Measurements from ENCODE around the gene PDIA6.
"Not testable (repeated sequence)": the region's sequence is repeated elsewhere in the genome, so short reads cannot be mapped to it uniquely, and the experiment has no call there.

The PDIA6 gene

DNA sequence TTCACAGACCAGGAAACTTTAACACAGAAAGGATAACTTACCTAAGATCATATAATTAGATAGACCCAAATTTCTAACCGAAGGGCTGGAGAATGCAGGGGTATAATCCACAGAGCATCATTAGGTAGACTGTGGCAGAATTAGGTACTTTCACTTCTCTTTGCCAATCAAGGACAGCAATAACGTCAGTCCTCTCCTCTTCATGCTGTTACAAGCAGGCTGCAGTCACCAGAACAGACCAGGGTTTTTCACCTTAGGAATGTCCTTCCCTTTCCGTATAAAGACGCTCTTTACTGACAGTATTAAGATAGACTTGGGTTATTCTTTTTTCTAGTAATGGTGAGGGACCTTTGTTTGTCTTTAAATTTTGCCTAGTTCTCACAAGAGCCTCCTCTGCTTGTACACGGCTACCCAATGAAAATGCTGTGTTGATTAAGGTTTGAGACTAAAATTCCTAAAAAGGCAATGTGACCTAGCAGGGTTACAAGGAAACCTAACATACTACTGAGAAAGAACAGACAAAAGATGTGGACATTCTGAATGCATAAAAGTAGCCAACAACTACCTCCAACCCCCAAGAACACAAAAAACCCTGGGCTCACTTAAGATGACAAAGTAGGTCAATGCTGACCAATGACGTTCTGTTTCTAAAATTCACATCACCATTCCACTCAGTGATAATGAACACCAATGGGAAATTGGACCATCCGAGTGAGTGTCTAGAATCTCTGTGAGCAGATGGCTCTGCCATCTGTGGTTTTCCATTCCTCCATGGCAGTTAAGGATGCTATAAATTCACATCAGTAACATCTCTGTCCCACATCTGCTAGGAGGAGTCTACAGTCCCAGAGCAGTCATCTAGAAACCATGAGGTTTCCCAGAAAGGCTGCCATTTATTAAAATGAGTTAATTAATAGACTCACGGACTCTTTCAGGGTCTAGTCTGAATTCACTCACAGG is 2.1 kb downstream of the PDIA6 start:
- DNase-seq = peak in 2 of 4 experiments; percentile 16 to 28

DNA sequence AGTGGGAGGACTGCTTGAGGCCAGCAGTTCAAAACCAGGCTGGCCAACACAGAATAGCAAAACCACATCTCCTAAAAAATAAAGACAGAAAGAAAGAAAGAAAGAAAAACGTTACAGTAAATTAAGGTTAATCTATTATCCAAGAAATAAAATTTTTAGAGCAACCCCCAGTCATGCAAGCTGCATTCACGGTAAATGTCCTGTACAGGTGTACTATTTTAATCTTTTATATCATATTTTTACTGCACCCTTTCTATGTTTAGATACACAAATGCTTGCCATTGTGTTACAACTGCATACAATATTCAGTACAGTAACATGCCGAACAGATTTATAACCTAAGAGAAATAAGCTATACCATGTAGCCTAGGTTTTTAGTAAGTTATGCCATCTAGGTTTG is 6.0 kb downstream of the PDIA6 start:
- no peak for DNase-seq

DNA sequence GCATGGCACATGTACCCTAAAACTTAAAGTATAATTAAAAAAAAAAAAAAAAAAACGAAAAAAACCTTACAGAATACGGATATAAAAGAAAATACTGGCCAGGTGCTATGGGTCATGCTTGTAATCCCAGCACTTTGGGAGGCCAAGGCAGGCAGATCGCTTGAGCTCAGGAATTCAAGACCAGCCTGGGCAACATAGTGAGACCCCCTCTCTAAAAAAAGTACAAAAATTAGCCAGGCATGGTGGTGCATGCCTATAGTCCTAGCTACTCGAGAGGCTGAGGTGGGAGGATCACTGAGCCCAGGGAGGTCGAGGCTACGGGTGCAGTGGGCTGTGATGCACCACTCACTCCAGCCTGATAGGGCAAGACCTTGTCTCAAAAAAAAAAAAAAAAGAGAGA is 6.6 kb downstream of the PDIA6 start:
- not testable (repeated sequence) for DNase-seq

- no peak for DNase-seq
These were observed 9.9 kb downstream of the PDIA6 start for GRCh38 chr2:10802657-10803056.

GRCh38 chr2:10800163-10800562 is 12.4 kb downstream of the PDIA6 start:
- DNase-seq = no peak

DNA sequence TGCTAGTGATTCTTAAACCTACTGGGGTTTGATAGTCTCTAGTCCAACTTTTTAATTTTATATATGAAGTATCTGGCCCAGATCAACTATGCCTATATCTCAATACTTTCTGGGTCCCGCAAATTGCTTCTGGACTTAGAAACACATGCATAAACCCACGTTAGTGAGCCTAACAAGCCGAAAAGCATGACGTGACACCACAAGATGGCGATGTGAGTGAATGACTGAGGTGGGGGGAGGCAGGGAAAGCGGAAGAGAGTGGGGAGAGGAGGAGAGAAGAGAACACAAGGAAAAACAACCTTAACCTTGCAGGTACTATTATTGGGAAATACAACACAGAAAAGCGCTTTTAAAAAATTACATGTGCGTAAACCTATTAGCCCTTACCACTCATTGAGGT is 13.8 kb downstream of the PDIA6 start:
- DNase-seq = no peak

- DNase-seq = no peak
These were observed 15.9 kb downstream of the PDIA6 start for GRCh38 chr2:10796703-10797102.

DNA sequence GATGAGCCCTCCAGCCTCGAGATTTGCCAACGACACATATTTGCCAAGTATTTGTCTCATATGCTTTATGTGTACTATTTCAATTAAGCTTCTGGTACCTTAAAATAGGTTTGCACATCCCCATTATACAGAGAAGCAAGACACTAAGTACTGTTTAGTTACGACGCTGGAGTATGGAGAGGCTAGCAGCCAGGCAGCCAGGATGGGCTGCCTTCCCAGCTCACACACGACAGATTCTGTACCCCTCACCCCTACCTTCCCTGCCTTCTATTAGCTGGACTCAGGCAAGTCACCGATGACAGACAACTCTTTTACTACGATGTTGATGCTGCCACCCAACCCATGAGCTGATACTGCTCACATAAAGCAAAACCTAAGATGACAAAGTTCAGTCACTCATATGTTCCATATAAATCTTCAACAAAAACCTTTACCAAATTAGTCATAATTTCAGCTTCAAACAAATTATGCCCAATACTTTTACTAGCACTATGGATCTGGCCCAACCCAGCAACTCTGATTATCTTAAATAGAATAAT is 17.0 kb downstream of the PDIA6 start:
- no peak for DNase-seq

DNA sequence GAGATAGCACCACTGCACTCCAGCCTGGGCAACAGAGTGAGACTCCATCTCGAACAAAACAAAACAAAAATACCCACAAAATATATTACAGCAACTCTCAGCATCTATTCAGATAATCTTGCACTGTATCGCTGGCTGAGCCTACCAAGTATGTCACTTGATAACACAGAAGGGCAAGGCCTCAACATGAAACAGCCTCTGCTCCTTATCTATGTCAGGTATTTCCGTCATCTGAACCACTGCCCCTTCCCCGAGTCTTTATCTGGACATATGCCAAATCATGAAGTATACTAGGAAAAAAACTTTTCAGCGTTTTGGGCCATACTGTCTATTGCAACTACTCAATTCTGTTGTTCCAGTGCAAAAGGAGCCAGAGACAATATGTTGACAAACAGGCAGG is 17.7 kb downstream of the PDIA6 start:
- no peak for DNase-seq

GRCh38 chr2:10793816-10794215 is 18.8 kb downstream of the PDIA6 start:
- no peak for DNase-seq

- no peak for DNase-seq
These were observed 19.8 kb downstream of the PDIA6 start for GRCh38 chr2:10792660-10793400.

DNA sequence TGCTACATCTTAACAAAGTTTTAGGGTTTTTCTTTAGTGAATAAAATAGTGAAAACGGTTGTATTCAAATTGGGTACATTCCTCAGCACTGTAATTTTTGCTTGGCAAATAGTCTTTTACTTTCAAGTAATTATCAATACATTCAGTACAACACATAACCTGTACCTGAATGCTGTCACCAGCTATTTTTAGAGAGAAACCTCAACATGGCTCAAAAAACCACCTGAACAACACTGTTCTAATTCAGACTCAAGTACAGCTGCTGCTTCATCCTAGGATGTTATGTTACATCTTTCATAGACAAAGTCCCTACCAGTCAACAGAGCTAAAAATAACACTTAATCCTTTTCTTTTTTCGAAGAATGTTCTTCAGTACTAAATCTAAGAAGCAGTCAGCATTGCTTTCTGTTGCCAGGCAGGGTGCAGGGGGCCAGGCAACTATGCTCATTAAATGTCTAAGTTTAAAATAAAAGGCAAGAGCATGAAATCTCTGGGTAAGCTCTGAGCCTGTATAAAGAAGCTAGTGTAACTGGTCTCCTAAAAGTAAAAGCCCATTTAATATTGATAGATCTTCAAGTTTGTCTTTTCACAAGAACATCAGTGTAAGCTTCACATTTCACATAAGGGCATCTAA is 20.5 kb downstream of the PDIA6 start:
- DNase-seq = no peak

- no peak for DNase-seq
These were observed 22.2 kb downstream of the PDIA6 start for GRCh38 chr2:10790228-10790973.

DNA sequence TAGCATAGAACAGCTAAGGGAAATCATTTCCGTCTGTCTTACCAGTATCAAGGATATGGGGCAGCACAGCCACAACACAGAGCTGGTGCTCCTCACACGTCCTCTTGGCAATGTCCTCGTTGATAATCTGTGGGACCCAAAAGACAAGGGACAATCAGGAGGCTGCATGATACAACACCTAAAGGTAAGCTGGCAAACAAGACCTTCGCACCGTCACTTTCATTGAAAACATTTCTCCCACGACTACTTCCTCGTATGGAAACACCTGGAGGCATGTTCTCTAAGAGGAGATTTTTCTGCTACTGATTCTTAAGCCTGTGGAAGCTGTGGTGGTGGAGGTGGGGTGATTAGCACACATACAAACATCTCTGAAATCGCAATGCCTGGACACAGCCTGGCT is 23.7 kb downstream of the PDIA6 start:
- no peak for DNase-seq

DNA sequence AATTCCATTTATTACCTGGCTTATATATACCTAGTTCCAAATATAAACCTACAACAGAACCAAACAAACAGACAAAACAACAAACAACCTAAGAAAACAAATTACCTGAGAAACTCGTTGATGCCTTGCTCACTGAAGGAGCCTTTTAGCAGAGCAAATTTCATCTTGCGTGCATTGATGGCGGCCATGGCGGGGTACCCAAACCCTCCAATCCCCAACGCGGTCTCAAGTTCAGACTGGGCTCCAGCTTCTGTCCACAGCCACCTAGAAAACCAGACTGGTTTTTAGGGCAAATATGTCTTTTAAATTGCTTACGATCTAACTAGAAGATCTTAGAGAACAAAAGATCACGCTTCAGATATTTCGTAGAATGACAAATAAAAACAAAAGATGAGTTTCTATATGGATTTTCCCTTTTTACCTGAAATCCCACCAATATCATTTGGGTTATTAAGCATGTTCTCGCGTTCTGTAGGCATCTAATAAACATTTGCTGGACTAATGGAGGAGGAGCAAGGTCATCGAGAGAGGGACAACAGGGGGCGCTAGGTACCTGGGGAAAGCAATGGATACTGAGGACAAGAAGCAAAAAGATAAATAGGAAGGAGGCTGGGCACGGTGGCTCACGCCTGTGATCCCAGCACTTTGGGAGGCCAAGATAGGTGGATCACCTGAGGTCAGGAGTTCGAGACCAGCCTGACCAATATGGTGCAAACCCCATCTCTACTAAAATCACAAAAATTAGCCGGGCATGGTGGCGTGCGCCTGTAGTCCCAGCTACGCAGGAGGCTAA is 25.2 kb downstream of the PDIA6 start:
- DNase-seq = peak; percentile 16 to 57 (median 37)

- DNase-seq = no peak
These were observed 26.2 kb downstream of the PDIA6 start for GRCh38 chr2:10786240-10786982.

- DNase-seq = no peak
These were observed 27.3 kb downstream of the PDIA6 start for GRCh38 chr2:10785260-10785659.

DNA sequence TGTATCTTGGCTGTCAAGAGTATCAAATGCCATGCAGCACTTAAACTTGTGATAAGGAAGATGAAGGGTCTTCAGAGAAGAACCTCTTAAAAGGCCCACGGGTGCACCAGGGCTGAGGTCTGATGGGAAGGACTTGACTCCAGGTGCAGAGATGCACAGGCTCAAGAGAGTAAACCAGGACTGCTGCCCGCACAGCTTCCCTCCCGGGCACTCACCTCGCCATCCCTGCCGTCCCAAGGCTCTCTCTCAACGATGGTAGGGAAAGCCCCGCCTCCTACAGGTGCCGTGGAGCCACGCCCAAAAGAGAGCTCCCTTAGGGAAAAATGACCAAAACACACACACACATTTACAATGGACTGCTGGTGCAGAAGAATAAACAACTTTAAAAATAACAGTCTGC is 27.9 kb downstream of the PDIA6 start:
- no peak for DNase-seq

DNA sequence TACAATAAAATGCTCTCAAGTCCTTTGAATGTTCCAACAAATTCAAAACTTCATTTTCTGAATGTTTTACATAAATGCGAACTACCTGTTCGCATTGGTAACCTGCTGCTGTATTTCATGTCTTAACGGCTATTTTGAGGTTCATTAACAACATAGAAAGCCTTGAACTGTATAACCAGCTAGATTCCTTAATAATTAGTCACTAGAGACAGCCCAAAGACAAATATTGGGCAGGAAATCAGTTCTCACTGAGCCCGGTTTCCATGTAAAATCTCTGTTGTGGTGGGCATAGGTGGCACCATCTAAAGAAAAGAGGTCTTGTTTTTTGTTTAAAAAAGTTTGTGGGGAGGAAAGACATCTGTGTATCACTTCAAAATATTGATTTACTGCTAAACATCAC is 29.2 kb downstream of the PDIA6 start:
- no peak for DNase-seq

GRCh38 chr2:10781746-10782145 is 30.8 kb downstream of the PDIA6 start:
- DNase-seq = no peak

DNA sequence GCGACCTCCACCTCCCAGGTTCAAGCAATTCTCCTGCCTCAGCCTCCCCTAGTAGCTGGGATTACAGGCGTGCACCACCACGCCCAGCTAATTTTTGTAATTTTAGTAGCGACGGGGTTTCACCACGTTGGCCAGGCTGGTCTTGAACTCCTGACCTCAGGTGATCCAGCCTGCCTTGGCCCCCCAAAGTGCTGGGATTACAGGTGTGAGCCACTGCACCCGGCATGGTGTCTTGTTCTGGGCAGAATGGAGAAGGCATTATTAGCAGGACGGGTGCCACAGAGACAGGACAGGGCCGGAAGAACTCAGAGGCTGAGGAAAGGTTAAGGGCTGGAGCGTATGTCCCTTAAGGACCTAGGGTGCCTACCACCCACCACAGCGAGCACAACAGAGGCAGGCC is 31.8 kb downstream of the PDIA6 start:
- DNase-seq = not testable (repeated sequence)
